A673 (cell line): ENCODE data around the gene ASTN2.

Experiments
- EZH2 ChIP-seq: fragments of 200-600 bp; sonication (generic); IDR thresholded peaks from 2 replicates; pipeline ENCODE4 v1.6.1; 2017; ENCODE audit warnings: borderline replicate concordance, low read depth, mild to moderate bottlenecking, mixed read lengths, antibody characterized with exemption, low read length; ENCODE audit not compliant: poor library complexity, severe bottlenecking
- TF ChIP-seq, protein P1 (sequence below): fragments of 300-800, 200-600 bp; sonication (generic); conservative IDR thresholded peaks from 2 replicates; pipeline ENCODE4 v1.5.1; 2017; ENCODE audit warnings: low read depth, mild to moderate bottlenecking, antibody characterized with exemption, low read length, moderate library complexity, mixed read lengths

DNA sequence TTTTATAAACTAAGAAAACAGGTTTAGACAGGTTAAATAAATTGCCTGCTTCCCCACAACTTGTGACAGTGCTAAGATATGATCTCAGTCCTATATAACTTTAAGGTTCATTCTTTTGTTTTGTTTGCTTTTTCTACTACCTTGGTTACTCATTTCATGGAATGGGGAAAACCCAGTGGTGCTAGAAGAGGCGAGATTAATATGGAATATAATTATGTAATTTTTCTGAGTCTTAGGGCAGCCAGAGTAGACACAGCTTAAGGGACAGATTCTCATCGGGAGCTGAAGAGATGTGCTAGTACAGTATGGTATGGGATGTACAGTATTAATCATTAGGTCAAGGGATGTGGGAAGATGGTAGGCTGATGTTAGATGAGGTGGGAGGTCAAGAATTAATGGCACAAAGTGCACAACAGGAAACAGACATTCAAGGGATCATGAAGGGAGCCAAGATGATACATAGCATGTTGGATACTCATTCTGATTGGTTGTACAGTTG is 721.6 kb downstream of the ASTN2 start:
- TF ChIP-seq, protein P1, sequence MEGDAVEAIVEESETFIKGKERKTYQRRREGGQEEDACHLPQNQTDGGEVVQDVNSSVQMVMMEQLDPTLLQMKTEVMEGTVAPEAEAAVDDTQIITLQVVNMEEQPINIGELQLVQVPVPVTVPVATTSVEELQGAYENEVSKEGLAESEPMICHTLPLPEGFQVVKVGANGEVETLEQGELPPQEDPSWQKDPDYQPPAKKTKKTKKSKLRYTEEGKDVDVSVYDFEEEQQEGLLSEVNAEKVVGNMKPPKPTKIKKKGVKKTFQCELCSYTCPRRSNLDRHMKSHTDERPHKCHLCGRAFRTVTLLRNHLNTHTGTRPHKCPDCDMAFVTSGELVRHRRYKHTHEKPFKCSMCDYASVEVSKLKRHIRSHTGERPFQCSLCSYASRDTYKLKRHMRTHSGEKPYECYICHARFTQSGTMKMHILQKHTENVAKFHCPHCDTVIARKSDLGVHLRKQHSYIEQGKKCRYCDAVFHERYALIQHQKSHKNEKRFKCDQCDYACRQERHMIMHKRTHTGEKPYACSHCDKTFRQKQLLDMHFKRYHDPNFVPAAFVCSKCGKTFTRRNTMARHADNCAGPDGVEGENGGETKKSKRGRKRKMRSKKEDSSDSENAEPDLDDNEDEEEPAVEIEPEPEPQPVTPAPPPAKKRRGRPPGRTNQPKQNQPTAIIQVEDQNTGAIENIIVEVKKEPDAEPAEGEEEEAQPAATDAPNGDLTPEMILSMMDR = no peak
- TF ChIP-seq EZH2 = no peak
